Measurements from ENCODE around the gene CHST8.

CHST8 gene

GRCh38 chr19:33725567-33725966, 103.8 kb downstream of the CHST8 start:
- TF ChIP-seq EZH2phosphoT487 (IDR thresholded peaks at IDR 0.05; ENCODE audit: borderline replicate concordance, low read length) (no peak), CTCF (IDR thresholded peaks at IDR 0.05; ENCODE audit: low read depth, low read length, poor library complexity, severe bottlenecking) (no peak)
- Histone ChIP-seq H4K20me1 (ENCODE audit: control insufficient read depth, insufficient read depth, low read depth, low read length) (no peaks in the 10 kb centered on the region), H3K27me3 (ENCODE audit: control insufficient read depth, low read length) (no peaks in the 10 kb centered on the region), H3F3A (ENCODE audit: control insufficient read depth, insufficient read depth) (no peaks in the 10 kb centered on the region), H3K27ac (ENCODE audit: low read depth, low read length) (no peak overlapping the region), H3K4me1 (ENCODE audit: control insufficient read depth, low read length) (no peaks in the 10 kb centered on the region), H3K4me2 (ENCODE audit: low read length) (no peak overlapping the region), H3K4me3 (ENCODE audit: low read length) (no peak overlapping the region), H3K36me3 (ENCODE audit: control insufficient read depth, low read length) (no peaks in the 10 kb centered on the region), H3K9me2 (replicated peaks; ENCODE audit: control insufficient read depth, low read length) (no peaks in the 10 kb centered on the region), H3K9me3 (ENCODE audit: control insufficient read depth, insufficient read depth, low read length) (no peaks in the 10 kb centered on the region), H3K79me2 (ENCODE audit: control insufficient read depth, low read length) (no peaks in the 10 kb centered on the region)

GRCh38 chr19:33726756-33727155, 105.0 kb downstream of the CHST8 start:
- H3K4me1 ChIP-seq (ENCODE audit: control insufficient read depth, low read length), result no peaks in the 10 kb centered on the region
- no peak overlapping the region for H3K27ac ChIP-seq (ENCODE audit: low read depth, low read length)
- TF ChIP-seq EZH2phosphoT487 (IDR thresholded peaks at IDR 0.05; ENCODE audit: borderline replicate concordance, low read length) (no peak), CTCF (IDR thresholded peaks at IDR 0.05; ENCODE audit: low read depth, low read length, poor library complexity, severe bottlenecking) (no peak)
- no peaks in the 10 kb centered on the region for H4K20me1 ChIP-seq (ENCODE audit: control insufficient read depth, insufficient read depth, low read depth, low read length)
- H3K9me3 ChIP-seq (ENCODE audit: control insufficient read depth, insufficient read depth, low read length), result no peaks in the 10 kb centered on the region
- no peaks in the 10 kb centered on the region for H3K79me2 ChIP-seq (ENCODE audit: control insufficient read depth, low read length)
- no peak overlapping the region for H3K4me3 ChIP-seq (ENCODE audit: low read length)
- no peaks in the 10 kb centered on the region for H3K9me2 ChIP-seq (replicated peaks; ENCODE audit: control insufficient read depth, low read length)
- H3K36me3 ChIP-seq (ENCODE audit: control insufficient read depth, low read length), result no peaks in the 10 kb centered on the region
- no peaks in the 10 kb centered on the region for H3F3A ChIP-seq (ENCODE audit: control insufficient read depth, insufficient read depth)
- no peak overlapping the region for H3K4me2 ChIP-seq (ENCODE audit: low read length)
- H3K27me3 ChIP-seq (ENCODE audit: control insufficient read depth, low read length), result no peaks in the 10 kb centered on the region

GRCh38 chr19:33727331-33727998, 105.7 kb downstream of the CHST8 start:
- H3K79me2 ChIP-seq (ENCODE audit: control insufficient read depth, low read length), result no peaks in the 10 kb centered on the region
- H3K4me2 ChIP-seq (ENCODE audit: low read length), result no peak overlapping the region
- H3K27ac ChIP-seq (ENCODE audit: low read depth, low read length), result no peak overlapping the region
- no peaks in the 10 kb centered on the region for H4K20me1 ChIP-seq (ENCODE audit: control insufficient read depth, insufficient read depth, low read depth, low read length)
- H3K36me3 ChIP-seq (ENCODE audit: control insufficient read depth, low read length), result no peaks in the 10 kb centered on the region
- no peaks in the 10 kb centered on the region for H3K27me3 ChIP-seq (ENCODE audit: control insufficient read depth, low read length)
- H3K4me3 ChIP-seq (ENCODE audit: low read length), result no peak overlapping the region
- TF ChIP-seq CTCF (IDR thresholded peaks at IDR 0.05; ENCODE audit: low read depth, low read length, poor library complexity, severe bottlenecking), result no peak
- no peak for TF ChIP-seq EZH2phosphoT487 (IDR thresholded peaks at IDR 0.05; ENCODE audit: borderline replicate concordance, low read length)
- H3K9me2 ChIP-seq (replicated peaks; ENCODE audit: control insufficient read depth, low read length), result no peaks in the 10 kb centered on the region
- H3K4me1 ChIP-seq (ENCODE audit: control insufficient read depth, low read length), result no peaks in the 10 kb centered on the region
- H3F3A ChIP-seq (ENCODE audit: control insufficient read depth, insufficient read depth), result no peaks in the 10 kb centered on the region
- H3K9me3 ChIP-seq (ENCODE audit: control insufficient read depth, insufficient read depth, low read length), result no peaks in the 10 kb centered on the region

Measured in DOHH2 (cell line).